NCI-H2107 treated with DMSO at 0.1 percent for 48 hours (cell line): Measurements from ENCODE around the gene RAD51B.
A peak's percentile ranks its signal among the peaks of the same experiment; 100 is the strongest.

Experiments used
- DNase-seq: peaks from one replicate; lab custom pipeline; 2025; ENCODE audit not compliant: unreplicated experiment; lab: John Stamatoyannopoulos, UW

RAD51B gene

GRCh38 chr14:67833403-67833802 lies 13.8 kb downstream of the RAD51B start:
- no peak for DNase-seq

DNA sequence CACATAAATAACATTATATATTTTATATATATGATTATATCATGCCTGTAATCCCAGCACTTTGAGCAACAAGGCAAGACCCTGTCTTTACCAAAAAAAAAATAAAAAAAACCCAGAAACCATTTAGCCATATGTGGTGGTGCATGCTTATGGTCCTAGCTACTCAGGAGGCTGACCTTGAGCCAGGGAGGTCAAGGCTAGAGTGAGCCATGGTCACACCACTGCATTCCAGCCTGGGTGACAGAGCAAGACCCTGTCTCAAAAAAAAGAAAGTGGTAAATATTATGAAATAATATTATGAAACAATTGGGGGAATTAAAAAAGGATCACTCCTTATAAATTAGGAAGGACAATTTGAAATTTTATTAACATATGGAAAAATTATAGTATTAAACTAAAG lies 16.0 kb downstream of the RAD51B start:
- no peak for DNase-seq

GRCh38 chr14:67837011-67837624 lies 17.5 kb downstream of the RAD51B start:
- DNase-seq: peak; percentile 64

DNA sequence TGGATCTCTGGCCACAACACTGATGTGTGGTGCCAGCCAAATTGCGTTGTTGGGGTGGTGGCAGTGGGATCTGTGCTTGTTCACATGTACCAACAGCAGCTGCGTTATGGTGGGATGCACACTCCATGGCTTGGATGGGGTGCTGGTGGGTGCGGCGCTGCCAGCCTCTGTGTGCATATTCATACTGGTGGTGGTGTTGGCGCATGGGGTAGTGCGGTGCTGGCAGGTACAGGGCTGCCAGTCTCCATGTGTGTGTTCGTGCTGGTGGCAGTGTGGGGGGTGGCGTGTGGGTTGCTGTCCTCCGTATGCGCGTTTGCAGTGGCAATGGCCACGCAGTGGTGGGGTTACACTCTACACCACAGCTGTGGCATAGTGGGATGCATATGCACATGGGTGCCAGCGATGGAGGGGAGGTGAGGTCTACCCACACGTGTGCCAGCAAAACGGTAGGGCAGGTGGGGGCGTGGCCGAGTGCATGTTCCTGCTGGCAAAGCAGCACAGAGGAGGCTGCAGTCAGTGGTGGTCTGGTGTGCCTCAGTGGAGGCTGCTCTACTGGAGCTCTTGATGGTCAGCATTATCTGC lies 26.5 kb downstream of the RAD51B start:
- no peak for DNase-seq

DNA sequence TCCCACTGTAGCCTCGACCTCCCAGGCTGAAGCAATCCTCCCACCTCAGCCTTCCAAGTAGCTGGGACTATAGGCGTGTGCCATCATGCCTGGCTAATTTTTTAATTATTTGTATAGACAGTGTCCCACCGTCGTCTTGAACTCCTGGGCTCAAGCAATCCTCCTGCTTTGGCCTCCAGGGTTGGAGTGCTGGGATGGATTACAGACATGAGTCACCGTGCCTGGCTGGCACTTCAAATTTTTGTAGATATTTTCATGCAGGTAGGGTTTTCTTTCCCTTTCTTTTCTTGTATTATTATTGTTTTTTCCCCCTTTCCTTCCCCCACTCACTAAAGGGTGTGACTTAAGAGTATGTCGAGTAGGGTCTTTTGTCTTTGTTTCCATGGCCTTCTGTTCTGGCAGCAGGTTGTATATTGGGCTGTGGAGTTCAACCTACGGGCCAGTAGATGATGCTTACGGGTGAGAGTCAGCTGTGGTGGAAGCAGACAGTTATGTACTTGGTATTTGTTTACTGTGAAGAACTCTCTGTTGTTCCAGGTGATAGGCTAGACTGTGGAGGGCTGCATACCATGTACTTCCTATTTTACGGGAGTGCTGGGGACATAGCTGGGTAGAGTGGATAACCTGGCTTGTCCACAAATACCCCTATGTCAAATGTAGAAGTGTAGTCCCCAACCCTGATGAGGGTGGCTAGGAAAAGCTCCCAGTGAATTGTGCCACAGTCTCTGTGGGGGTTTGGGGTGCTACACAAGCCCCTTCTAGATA lies 30.7 kb downstream of the RAD51B start:
- no peak for DNase-seq

DNA sequence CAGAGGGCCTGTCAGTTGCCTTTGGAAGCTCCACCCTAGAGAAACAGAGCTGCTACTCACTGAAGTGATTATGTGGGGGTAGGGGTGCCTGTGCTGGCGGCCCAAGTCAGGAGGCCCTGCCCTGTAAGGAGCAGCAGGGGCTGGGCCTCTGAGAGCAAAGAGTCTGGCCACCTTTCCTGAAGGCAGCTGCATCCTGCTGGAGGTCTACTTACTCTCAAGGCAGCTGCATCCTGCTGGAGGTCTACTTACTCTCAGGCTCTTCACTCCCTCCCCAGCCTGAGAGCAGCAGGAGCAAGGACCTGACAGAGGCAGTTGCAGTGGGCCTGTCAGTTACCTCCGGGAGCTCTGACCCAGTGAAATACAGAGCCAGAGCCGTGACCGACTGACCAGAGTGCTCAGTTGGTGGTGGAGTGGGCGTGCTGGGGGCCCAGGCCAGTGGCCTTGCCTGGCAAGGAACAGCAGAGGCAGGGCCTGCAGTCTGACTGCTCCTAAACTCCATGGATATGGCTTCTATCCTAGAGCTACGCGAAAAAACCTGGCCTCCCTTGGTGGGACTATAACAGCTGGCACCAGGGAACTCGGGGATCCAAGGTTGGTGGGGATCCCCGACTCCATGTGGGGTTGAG lies 32.3 kb downstream of the RAD51B start:
- DNase-seq: no peak

DNA sequence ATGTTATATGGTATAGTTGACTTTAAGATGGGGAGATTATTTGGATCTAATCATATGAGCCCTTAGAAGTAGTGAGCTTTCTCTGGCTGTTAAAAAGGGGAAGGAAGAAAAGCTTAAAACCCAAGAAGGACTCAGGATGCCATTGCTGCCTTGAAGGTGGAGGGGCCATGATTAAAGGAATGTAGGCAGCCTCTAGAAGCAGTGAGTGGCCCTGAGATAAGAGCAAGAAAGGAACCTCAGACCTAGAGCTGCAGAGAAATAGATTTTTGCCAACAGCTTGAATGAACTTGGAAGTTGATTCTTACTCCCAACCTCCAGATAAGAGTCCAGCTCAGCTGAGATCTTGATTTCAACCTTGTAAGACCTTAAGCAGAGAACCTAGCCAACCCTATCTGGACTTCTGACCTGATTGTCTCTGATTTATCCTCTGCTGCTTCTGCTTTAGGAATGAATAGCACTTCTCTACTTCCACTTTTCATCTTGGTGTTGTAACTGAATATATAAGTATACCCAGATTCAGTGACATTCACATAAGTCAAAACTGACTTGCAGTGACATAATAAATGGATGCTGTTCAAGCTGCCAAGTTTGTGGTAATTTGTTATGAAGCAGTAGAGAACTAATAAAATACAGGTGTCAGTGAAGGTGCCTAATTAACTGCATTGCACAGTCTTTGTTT lies 33.5 kb downstream of the RAD51B start:
- DNase-seq: no peak

GRCh38 chr14:67853715-67854114 lies 34.1 kb downstream of the RAD51B start:
- DNase-seq: no peak

GRCh38 chr14:67856827-67857226 lies 37.2 kb downstream of the RAD51B start:
- DNase-seq: no peak

DNA sequence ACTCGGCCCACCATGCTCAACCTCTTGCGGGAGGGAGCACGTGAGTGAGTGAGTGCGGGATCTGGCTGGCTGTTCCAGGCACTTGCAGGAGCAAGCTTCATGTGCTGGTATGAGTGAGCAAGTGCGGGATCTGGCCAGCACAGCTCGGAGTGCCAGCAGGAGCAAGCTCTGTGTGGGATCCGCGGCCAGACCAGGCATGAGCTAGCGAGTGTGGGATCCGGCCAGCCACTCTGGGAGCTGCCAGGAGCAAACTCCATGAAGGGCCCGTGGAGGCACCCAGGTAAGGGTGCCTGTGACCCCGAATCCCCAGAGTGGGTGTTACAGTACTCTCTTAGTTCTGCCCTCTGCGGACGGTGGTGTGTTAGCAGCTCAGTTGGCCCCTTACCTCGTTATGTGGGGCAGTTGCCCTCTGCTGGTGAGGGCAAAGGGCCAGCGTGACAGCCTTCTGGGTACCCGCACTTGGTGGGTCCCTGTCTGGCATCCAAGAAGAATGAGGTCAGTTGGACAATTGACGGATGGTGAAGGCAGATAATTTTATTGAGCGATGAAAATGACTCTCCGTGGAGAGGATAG lies 38.3 kb downstream of the RAD51B start:
- no peak for DNase-seq

DNA sequence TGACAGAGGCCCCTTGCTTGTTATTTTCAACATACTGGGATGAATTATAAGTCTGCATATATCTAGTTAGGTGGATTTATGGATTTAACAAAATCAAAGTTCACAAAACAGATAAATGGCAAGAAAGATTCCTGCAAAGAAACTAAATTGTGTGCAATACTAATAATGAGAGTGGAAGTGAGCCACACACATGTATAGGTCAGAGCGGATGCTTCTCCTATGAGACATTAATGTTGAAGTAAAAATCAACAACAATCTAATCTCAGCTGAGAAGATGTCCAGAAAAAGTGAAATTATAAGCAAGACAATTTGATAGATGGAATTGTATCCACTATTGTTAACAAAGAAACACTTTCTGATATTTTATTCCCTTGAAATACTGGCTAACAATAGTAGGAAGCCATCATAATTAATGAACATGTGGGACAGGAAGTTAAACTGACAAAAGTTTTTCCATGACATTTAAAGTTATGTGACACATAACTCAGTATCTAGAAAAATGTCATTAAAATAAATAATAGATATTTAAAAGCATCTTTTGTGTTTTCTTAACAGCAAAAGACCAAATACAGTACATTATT lies 39.7 kb downstream of the RAD51B start:
- DNase-seq: no peak

- DNase-seq: no peak
Measured at GRCh38 chr14:67863223-67863622, 43.6 kb downstream of the RAD51B start.

DNA sequence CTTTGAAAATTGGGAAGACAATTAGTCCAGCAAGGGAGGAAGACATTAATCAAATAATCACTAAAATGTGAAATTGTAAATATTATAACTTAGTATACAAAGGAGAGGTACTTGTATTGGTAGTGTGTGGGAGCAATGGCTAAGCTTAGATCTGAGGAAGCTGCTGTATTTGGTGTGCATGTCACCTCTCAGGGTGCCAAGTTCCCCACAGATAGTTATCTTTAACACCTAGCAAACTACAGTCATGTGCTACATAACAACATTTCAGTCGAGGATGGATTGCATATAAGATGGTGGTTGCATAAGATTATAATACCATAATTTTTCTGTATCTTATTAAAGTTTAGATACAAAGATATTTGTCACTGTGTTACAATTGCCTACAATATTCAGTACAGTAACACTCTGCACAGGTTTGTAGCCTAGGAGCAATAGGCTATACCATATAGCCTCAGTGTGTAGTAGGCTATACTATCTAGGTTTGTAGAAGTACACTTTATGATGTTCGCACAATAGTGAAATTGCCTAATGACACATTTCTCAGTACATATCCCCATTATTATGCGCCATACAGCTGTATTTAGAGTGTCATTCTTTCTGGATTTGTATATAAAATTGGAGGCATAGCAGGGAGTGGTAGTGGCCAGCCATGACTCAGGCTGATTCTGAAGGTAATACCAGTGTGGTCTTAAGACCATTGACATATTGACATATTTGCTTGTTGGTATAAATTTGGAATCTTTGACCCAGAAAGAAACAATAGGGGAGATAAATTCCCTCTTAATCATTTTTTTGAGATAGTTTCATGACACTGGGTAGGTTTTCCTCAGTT lies 55.8 kb downstream of the RAD51B start:
- no peak for DNase-seq

- DNase-seq: no peak
Measured at GRCh38 chr14:67879026-67879425, 59.4 kb downstream of the RAD51B start.

GRCh38 chr14:67881225-67881624 lies 61.6 kb downstream of the RAD51B start:
- DNase-seq: peak; percentile 44

GRCh38 chr14:67882986-67883555 lies 63.5 kb downstream of the RAD51B start:
- no peak for DNase-seq

DNA sequence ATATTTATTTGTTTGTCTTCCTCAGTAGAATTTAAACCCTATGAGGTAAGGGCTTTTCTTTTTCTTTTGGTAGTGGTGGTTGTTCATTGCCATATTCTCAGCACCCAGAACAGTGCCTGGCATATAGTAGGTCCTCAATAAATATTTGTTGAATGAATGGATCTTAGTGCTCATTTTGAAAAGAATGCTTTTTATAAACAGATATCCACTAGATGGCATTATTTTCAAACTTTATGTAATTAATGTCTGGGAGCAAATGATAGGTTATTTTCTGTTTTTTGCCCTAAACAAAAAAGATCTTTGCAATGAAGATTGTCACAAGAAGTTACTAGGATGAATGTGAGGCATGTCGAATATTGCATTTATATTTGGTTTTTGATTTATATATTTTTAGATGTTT lies 64.1 kb downstream of the RAD51B start:
- no peak for DNase-seq

DNA sequence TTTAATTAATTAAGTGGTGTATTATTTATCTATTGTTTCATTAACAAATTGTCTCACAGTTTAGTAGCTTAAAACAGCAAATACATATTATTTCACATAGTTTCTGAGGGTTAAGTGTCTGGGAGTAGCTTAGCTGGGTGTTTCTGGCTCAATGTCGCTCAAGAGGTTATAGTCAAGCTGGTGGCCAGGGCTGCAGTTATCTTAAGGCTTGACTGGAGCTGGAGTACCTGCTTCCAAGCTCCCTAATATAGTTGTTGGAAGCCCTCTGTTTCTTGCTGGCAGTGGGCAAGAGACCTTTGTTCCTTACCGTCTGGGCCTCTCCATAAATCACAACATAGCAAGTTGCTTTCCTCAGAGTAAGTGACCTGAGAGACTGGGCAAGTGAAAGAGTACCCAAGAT lies 66.6 kb downstream of the RAD51B start:
- DNase-seq: no peak

- no peak for DNase-seq
Measured at GRCh38 chr14:67887478-67887877, 67.9 kb downstream of the RAD51B start.

DNA sequence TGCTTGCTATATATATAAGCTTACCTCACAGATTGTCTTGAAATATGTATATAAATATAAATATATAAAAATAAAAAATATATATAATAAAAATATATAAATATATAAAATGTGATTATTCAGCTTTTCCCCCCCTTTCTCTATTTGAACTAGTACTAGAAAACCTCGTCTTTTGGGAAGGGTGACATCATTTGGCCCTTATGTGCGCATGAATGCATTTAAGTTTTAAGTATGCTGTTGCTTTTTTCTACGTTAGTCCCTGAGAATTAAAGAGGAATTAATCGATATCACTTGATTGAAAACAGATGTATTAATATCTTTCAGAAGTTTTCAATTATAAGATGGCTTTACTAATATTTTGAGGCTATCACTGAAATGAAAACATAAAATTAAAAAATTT lies 69.9 kb downstream of the RAD51B start:
- DNase-seq: no peak
